Measurements from ENCODE around the gene P2RX4.

DNA sequence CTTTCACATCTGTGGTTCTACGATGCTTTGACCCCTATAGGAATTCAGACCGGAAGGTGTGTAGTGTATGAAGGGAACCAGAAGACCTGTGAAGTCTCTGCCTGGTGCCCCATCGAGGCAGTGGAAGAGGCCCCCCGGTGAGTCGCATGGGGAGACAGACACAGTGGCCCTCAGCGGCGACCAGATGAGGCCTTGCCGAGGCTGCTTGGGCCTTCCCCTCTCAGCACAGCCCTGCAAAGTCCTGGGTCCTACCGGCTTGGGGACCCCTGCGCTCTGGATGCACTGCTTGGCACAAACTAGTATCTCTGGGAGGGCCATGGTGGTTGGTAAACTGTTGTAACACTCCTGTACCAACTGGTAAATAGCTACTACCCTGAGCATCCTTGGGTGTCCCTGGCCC is 47.5 kb upstream of the P2RX4 start:
- no peak for TF ChIP-seq CTCF (IDR thresholded peaks at IDR 0.05)
- TF ChIP-seq POLR2A (IDR thresholded peaks at IDR 0.05), result no peak
